GM19025 (cell line): ENCODE measurements around the gene SPRED1.
"Not testable (repeated sequence)": the region's sequence is repeated elsewhere in the genome, so short reads cannot be mapped to it uniquely, and the experiment has no call there.

Experiments used
- ATAC-seq: cut with Tn5 transposase; IDR thresholded peaks from one replicate; pipeline ENCODE4 v1.9.1; 2021; ENCODE audit warnings: mild to moderate bottlenecking, low read depth, moderate library complexity; ENCODE audit not compliant: unreplicated experiment

Gene SPRED1

GRCh38 chr15:38274135-38274534 is 21.5 kb downstream of the SPRED1 start:
- ATAC-seq: no peak

- no peak for ATAC-seq
These were observed 23.3 kb downstream of the SPRED1 start for GRCh38 chr15:38275959-38276358.

GRCh38 chr15:38277281-38277680 is 24.6 kb downstream of the SPRED1 start:
- ATAC-seq: not testable (repeated sequence)

GRCh38 chr15:38281031-38281430 is 28.4 kb downstream of the SPRED1 start:
- ATAC-seq: no peak

GRCh38 chr15:38283010-38283409 is 30.4 kb downstream of the SPRED1 start:
- ATAC-seq: no peak

- ATAC-seq: no peak
These were observed 32.8 kb downstream of the SPRED1 start for GRCh38 chr15:38285456-38285855.

GRCh38 chr15:38294126-38294525 is 41.5 kb downstream of the SPRED1 start:
- ATAC-seq: no peak

- ATAC-seq: no peak
These were observed 45.2 kb downstream of the SPRED1 start for GRCh38 chr15:38297623-38298388.

- ATAC-seq: no peak
These were observed 46.6 kb downstream of the SPRED1 start for GRCh38 chr15:38299216-38299615.

GRCh38 chr15:38300395-38300794 is 47.8 kb downstream of the SPRED1 start:
- ATAC-seq: no peak

- ATAC-seq: no peak
These were observed 51.8 kb downstream of the SPRED1 start for GRCh38 chr15:38304481-38304880.

- no peak for ATAC-seq
These were observed 54.6 kb downstream of the SPRED1 start for GRCh38 chr15:38307251-38307650.

- ATAC-seq: no peak
These were observed 55.4 kb downstream of the SPRED1 start for GRCh38 chr15:38307861-38308641.

- ATAC-seq: no peak
These were observed 56.2 kb downstream of the SPRED1 start for GRCh38 chr15:38308797-38309196.

- no peak for ATAC-seq
These were observed 59.6 kb downstream of the SPRED1 start for GRCh38 chr15:38312190-38312589.

GRCh38 chr15:38316311-38316710 is 63.7 kb downstream of the SPRED1 start:
- ATAC-seq: no peak

- ATAC-seq: no peak
These were observed 67.5 kb downstream of the SPRED1 start for GRCh38 chr15:38320181-38320580.

- no peak for ATAC-seq
These were observed 68.2 kb downstream of the SPRED1 start for GRCh38 chr15:38320866-38321265.

- no peak for ATAC-seq
These were observed 71.3 kb downstream of the SPRED1 start for GRCh38 chr15:38323895-38324294.

- ATAC-seq: no peak
These were observed 72.5 kb downstream of the SPRED1 start for GRCh38 chr15:38324939-38325647.

GRCh38 chr15:38325648-38325990 is 73.0 kb downstream of the SPRED1 start:
- ATAC-seq: no peak
